ENCODE results near the gene RHOV.
"Not testable (repeated sequence)": the region's sequence is repeated elsewhere in the genome, so short reads cannot be mapped to it uniquely, and the experiment has no call there.

The RHOV gene

DNA sequence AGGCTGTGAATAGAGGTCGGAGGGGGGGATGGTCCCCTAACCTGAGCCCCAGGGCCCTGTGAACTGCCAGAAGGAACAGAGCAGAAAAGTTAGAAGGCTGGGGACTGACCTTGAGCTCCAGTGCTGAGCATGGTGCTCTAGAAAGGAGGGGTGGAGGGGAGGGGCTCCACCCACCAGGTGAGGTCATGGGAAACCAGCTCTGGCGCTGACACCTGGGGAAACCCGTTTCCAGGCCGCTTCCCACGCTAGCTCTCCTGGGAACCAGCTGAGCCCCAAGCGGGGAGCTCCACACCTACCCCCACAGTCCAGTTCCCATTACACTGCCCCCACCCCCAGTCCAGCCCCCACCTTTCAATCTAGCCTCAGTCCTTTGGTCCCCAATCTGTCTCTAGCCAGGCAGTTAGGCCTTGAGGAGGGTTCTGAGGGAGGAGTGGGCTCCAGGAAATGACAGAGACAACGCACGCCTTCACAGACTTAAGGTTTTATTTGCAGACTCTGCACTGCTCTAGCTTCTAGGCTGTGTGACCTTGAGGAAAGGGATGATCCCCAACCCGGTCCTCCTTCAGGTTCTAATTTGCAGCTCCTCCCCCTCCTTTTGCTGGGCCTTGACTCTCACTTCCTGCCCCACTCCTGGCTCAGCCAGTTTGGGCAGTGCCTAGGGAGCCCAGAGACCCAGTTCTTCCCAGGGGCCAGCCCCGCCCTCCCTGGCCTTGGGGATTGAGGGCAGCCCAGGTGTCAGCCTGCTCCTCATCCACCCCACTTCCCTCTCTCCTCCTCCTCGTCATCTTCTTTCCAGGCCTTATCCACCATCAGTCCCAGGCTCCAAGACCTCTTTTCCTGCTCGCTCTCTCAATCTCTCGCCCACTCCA lies 2.1 kb downstream of the RHOV start:
- no peak for DNase-seq

GRCh38 chr15:40870716-40871115 lies 3.3 kb downstream of the RHOV start:
- DNase-seq: no peak

DNA sequence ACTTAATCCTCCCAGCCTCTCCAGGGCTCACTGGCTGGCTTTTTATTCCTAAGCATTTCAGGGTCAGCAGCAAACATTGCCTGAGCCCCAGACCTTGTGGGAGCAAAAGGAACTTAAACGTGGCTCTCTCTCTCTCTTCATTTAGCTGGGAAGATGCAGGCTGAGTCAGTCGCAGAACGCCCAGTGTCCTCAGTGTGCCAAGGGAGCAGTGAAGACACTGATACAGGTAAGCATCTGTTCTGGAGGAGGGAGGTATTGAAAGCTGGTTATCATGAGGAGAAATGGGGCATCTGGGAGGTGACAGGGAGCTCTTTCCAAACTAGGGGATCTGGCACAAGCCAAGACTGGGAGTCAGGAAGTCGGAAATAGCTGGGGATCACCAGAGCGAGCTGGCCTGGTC lies 4.3 kb downstream of the RHOV start:
- DNase-seq: no peak

- no peak for DNase-seq
Observed at GRCh38 chr15:40867199-40867598, 6.8 kb downstream of the RHOV start.

GRCh38 chr15:40863660-40864270 lies 10.3 kb downstream of the RHOV start:
- no peak for DNase-seq

- not testable (repeated sequence) for DNase-seq
Observed at GRCh38 chr15:40861147-40861546, 12.9 kb downstream of the RHOV start.

GRCh38 chr15:40859206-40859851 lies 14.7 kb downstream of the RHOV start:
- DNase-seq: peak; percentile 65

GRCh38 chr15:40858706-40859105 lies 15.3 kb downstream of the RHOV start:
- no peak for DNase-seq

DNA sequence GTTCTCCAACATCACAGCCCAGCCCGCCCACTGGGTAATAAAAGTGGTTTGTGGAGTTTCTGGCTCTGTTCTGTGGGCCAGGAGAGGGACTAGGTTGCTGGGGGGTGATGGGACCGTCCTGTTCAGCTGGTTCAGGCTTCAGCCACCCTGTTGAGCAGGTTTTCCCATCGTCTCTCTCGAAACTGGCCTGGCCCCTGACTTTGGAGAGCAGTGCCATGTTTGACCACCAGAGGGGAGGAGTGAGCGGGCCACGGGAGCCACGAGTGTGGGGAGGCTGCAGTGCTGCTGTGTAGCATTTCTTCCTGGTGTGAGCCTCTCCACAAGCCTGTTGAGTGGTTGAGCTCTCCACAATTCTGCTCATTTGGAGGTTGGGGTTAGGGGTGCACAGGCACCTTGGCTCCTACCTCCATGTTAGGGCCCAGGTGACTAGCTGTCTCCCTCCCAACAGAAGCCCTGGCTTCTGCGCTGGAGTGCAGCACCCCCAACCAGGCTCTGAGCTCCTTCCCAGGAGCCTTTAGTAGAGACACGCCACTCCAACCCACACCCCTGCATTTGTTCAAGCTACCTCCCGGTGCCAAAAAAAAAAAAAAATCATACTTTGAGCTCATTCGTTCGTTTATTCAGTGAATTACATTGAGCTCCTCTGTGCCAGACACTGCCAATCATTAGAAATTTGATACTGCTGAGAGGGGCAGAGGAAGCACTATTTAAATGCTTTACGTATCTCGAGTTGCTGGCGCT lies 16.3 kb downstream of the RHOV start:
- peak; percentile 41 for DNase-seq

- no peak for DNase-seq
Observed at GRCh38 chr15:40856746-40857145, 17.3 kb downstream of the RHOV start.

GRCh38 chr15:40855706-40856234 lies 18.3 kb downstream of the RHOV start:
- no peak for DNase-seq

DNA sequence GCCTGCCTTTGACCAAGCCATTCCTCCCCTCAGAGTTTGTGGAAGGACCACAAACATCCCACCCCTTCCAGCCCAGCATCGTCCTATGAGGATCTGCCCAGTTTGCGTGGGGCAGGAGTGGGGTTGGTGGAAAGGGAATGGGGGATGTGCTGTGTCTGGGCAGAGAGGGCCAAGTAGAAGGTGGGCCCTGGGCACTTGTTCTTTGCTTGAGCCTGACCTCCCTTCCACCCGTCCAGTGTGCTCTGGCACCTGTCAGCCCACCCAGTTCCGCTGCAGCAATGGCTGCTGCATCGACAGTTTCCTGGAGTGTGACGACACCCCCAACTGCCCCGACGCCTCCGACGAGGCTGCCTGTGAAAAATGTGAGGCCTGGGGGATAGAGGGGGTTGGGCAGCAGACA lies 19.9 kb downstream of the RHOV start:
- DNase-seq: no peak

DNA sequence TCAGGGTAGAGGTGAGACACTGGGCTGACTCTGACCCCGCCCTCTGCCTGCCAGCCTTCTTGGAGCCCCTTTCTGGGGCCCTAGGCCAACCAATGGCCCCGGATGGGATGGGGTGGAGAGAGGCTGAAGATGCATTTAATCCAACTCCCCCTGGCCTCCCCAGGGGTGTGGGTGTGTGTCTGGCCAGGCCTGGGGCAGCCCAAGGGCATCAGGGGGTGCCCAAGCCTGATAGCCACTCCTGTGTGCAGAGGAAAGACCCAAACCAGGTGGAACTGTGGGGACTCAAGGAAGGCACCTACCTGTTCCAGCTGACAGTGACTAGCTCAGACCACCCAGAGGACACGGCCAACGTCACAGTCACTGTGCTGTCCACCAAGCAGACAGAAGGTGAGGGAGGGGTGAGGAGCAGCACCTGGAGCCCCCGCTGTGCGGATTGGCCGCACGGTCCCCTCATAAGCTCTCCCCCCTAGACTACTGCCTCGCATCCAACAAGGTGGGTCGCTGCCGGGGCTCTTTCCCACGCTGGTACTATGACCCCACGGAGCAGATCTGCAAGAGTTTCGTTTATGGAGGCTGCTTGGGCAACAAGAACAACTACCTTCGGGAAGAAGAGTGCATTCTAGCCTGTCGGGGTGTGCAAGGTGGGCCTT lies 20.7 kb downstream of the RHOV start:
- no peak for DNase-seq

DNA sequence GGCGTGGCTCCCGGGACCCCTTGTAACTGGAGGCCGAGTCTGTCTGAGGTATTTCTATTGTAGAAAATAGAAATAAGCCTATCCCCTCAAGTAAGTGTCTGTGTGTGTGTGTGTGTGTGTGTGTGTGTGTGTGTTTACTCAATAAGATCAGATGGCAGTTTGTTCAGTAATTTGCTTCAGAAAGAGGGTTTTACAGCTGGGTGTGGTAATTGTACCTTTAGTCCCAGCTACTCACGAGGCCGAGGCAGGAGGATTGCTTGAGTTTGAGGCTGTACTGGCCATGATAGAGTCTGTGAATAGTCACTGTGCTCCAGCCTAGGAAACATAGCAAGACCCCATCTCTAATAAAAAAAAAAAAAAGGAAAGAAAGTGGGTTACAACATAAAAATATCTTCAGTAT lies 21.5 kb downstream of the RHOV start:
- DNase-seq: no peak

DNA sequence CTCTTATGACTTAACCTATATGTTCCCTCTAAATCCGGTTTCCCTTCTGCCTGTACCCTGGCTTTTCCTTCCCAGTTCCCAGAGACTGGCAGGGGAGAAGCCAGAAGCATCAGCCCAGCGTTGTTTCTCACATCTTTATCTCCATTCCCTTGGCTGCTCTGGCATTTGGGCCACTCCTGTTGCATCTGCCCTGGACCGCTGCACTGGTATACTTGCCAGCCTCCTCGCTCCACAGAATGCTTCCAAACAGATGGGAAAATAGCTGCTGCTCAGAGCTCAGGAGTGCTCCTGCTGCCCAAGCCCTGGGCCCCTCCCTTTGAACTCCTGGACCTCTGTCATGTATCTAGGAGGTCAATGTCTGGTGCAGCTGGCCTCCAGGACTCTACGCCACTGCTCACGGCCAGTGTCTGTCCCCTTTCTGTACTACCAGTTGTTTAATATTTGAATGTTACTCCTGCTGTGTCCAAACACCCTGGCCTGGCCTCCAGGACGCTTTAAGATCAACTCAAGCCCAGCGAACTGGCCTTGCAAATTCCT lies 23.4 kb downstream of the RHOV start:
- no peak for DNase-seq

DNA sequence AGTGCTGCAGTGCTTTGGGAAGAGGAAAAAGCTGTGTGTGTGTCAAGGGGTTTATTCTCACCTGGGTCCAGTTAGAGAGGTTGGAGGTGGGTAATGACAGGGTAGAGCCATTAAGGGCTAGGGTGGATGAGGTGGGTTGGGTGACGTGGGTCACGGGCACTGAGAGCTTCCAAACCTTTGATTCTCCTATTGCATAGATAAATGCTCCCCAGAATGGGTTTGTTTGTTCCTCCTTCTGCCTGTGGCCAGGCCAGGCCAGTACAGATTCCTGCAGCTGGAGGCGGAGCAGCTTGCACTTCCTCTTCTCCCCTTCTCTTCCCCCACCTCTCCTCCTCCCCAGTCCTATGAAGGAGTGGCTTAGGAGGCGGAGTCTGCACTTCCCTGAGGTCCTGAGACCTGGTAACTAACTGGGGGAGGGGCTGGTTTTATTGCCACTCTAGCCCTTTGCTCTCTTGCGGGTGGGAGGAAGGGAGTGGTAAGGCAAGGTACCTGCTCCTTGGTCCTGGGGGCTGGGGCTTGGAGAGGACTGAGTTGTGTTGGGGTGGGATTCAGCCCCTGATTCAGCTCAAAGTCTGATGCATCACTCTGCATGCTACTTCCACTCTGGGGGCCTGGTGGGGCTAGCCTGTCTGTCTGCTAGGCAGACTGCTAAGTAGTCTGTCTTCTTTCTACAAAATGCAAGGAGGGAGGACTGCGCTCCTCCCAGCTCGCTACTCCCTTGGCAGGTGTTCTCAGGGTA lies 26.6 kb downstream of the RHOV start:
- DNase-seq: no peak

DNA sequence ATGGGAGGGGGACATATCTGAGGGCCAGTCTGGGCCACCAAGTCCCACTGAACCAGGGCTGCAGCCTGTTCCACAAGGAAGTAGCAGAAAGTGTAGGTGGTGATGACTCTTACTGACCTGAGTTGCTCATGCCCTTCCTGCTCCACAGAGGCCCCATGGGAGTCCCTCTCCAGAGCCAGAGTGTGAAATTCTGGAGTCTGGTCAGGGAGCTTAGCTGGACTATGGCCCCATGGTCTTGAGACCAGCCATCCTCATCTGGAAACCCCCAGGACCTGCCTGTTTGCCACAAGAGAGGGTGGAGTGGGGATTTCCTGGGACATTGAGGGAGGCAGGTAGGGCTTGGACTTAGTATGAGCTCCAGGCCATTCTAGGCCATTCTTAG lies 27.2 kb downstream of the RHOV start:
- DNase-seq: no peak

GRCh38 chr15:40845511-40846284 lies 28.3 kb downstream of the RHOV start:
- DNase-seq: no peak

- DNase-seq: no peak
Observed at GRCh38 chr15:40845036-40845435, 29.0 kb downstream of the RHOV start.

GRCh38 chr15:40844696-40845030 lies 29.4 kb downstream of the RHOV start:
- no peak for DNase-seq
